Osteocyte (in vitro differentiated cells): ENCODE results near the gene FHOD3. TPM values are rescaled to one million over a fixed set of nuclear protein-coding genes. Genes with fewer than 3 reads are reported as not detected.

ENCODE experiments used
- DNase-seq: peaks from one replicate; pipeline ENCODE4 v3.0.0; 2021; ENCODE audit warnings: mixed read lengths; ENCODE audit not compliant: unreplicated experiment; ENCODE audit errors: extremely low spot score
- H3K27ac Mint-ChIP-seq: one replicate; pipeline ENCODE4 v1.8.0; 2021; ENCODE audit warnings: mild to moderate bottlenecking, mixed read lengths; ENCODE audit not compliant: unreplicated experiment
- H3K27me3 Mint-ChIP-seq: one replicate; pipeline ENCODE4 v1.8.0; 2021; ENCODE audit warnings: mixed read lengths; ENCODE audit not compliant: unreplicated experiment
- H3K36me3 Mint-ChIP-seq: one replicate; pipeline ENCODE4 v1.8.0; 2021; ENCODE audit warnings: mixed read lengths; ENCODE audit not compliant: unreplicated experiment
- H3K4me1 Mint-ChIP-seq: one replicate; pipeline ENCODE4 v1.8.0; 2021; ENCODE audit warnings: mixed read lengths; ENCODE audit not compliant: unreplicated experiment
- H3K4me3 Mint-ChIP-seq: one replicate; pipeline ENCODE4 v1.8.0; 2021; ENCODE audit warnings: mild to moderate bottlenecking, moderate library complexity, mixed read lengths; ENCODE audit not compliant: unreplicated experiment
- H3K9me3 Mint-ChIP-seq: one replicate; pipeline ENCODE4 v1.8.0; 2021; ENCODE audit warnings: mixed read lengths; ENCODE audit not compliant: unreplicated experiment
- total RNA-seq: library from RNA; stranded (reverse); gene quantifications from 2 replicates; pipeline ENCODE4 v1.2.1, GENCODE V29; 2021
- TF ChIP-seq, protein P1 (sequence below): fragments of 200-600 bp; sonication (generic); IDR thresholded peaks from 2 replicates; pipeline ENCODE4 v1.5.0; 2021; ENCODE audit warnings: antibody characterized with exemption, mild to moderate bottlenecking, moderate library complexity

FHOD3 gene
- total RNA-seq, 1 donor from 2014 or later = 1.2 TPM

DNA sequence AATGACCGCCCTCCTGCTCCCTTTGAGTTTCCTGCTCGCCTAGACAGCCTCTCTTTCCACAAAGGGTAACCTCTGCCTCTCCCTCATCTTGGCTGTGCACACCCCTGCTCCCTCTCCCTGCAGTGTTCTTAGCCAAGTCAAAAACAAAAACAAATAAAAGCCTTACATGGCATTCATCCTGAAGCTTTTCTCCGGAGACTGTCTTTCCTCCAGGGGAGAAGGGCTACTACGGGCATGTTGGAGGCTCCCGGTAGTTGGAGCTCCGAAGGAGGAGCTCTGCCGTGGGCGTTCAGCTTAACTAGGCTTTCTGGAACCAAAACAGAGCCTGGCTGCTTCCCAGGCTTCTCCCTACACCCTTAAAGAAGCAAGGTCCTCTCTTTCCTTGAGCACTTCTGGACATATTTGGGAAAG lies 427.1 kb downstream of the FHOD3 start:
- DNase-seq = no peak
- Mint-ChIP-seq H3K9me3 (no peaks in the 10 kb centered on the region), H3K27ac (no peak overlapping the region), H3K27me3 (peaks cover 11% of the 10 kb centered on the region), H3K4me3 (no peak overlapping the region), H3K36me3 (no peaks in the 10 kb centered on the region), H3K4me1 (no peaks in the 10 kb centered on the region)
- TF ChIP-seq, protein P1, sequence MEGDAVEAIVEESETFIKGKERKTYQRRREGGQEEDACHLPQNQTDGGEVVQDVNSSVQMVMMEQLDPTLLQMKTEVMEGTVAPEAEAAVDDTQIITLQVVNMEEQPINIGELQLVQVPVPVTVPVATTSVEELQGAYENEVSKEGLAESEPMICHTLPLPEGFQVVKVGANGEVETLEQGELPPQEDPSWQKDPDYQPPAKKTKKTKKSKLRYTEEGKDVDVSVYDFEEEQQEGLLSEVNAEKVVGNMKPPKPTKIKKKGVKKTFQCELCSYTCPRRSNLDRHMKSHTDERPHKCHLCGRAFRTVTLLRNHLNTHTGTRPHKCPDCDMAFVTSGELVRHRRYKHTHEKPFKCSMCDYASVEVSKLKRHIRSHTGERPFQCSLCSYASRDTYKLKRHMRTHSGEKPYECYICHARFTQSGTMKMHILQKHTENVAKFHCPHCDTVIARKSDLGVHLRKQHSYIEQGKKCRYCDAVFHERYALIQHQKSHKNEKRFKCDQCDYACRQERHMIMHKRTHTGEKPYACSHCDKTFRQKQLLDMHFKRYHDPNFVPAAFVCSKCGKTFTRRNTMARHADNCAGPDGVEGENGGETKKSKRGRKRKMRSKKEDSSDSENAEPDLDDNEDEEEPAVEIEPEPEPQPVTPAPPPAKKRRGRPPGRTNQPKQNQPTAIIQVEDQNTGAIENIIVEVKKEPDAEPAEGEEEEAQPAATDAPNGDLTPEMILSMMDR = no peak

DNA sequence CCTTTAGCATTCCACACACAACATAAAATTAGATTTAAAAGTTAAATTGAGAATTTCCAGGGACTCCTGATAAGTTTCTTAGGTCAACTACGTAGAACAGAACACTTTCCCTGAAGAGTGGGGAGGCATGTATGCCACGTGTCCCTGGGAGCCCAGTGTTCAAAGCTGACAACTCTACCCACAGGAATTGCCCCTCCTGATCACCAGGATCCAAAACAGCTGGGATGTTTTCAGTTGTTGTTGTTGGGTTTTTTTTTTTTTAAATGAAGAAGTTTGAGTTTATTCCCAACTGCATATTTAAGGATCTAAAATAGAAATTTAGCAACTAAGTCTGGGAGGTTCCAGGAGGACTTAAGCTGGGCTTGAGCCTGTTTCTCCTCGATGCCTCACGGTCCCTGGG lies 430.8 kb downstream of the FHOD3 start:
- Mint-ChIP-seq H3K36me3 (no peaks in the 10 kb centered on the region), H3K4me3 (no peak overlapping the region), H3K27me3 (peaks cover 8% of the 10 kb centered on the region), H3K4me1 (no peaks in the 10 kb centered on the region), H3K27ac (no peak overlapping the region), H3K9me3 (no peaks in the 10 kb centered on the region)
- no peak for DNase-seq
- TF ChIP-seq, protein P1 = no peak

DNA sequence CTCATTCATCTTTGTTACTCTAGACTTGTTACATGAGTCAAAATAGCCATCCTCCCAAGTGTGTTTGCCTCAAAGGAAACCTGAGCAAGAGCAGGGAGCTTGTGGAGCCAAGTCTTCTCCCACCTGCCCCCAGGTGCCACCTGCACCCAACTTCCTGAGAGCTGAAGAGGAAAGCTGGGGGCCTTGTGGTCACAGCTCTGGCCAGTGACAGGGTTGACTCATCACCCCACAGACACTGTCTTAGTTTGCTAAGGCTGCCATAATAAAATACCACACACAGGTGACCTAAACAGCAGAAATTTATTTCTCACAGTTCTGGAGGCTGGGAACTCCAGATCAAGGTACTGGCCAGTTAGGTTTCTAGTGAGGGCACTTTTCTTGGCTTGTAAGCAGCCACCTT lies 431.7 kb downstream of the FHOD3 start:
- TF ChIP-seq, protein P1 = no peak
- Mint-ChIP-seq H3K36me3 (no peaks in the 10 kb centered on the region), H3K27ac (no peak overlapping the region), H3K4me1 (no peaks in the 10 kb centered on the region), H3K27me3 (peaks cover 8% of the 10 kb centered on the region), H3K4me3 (no peak overlapping the region), H3K9me3 (no peaks in the 10 kb centered on the region)
- no peak for DNase-seq

DNA sequence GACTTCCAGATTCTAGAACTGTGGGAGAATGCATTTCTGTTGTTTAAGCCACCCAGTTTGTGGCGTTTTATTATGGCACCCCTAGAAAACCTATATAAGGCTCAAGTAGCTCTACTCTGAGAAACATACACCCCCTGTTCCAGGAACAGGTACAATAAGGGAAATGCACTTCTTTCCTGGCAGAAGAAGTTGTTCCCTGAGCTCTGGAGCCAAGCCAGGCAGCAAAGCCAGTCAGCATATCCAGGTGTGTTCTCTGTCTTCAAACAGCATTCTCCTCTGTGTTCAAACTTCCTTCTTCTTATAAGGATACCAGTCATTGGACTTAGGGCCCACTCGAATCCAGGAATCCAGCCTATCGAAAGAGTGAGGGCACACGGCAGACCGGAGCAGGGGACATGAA lies 434.8 kb downstream of the FHOD3 start:
- Mint-ChIP-seq H3K9me3 (no peaks in the 10 kb centered on the region), H3K36me3 (no peaks in the 10 kb centered on the region), H3K27me3 (no peaks in the 10 kb centered on the region), H3K27ac (no peak overlapping the region), H3K4me3 (no peak overlapping the region), H3K4me1 (no peaks in the 10 kb centered on the region)
- TF ChIP-seq, protein P1 = no peak
- DNase-seq = no peak

DNA sequence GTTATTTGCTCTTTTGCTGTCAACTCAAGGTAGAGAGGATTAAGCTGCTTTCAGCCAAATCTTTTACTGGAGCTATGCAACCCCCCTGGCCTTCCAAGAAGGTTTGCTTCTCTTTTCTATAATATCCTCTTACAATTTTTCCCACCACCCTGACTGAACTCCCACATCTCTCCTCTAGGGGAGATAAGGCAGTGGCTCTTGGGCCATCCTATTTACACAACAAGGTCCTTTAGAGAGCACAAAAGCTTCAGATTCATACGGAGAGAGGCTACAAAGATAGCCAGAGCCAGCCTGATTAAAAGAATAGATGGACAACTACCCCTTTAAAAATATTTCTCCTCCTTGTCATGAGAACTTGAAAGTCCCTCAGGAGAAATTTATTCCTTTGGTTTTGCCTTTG lies 435.6 kb downstream of the FHOD3 start:
- no peaks in the 10 kb centered on the region for H3K4me1 Mint-ChIP-seq
- H3K36me3 Mint-ChIP-seq = no peaks in the 10 kb centered on the region
- no peaks in the 10 kb centered on the region for H3K27me3 Mint-ChIP-seq

More for the DNA sequence above, 435.6 kb downstream of the FHOD3 start:
- Mint-ChIP-seq H3K4me3 (no peak overlapping the region), H3K9me3 (no peaks in the 10 kb centered on the region), H3K27ac (no peak overlapping the region)
- no peak for DNase-seq
- TF ChIP-seq, protein P1 = no peak
